ENCODE measurements around the gene RPS6KL1. TPM values are rescaled to one million over a fixed set of nuclear protein-coding genes. Genes with fewer than 3 reads are reported as not detected.

RPS6KL1 gene
- total RNA-seq, 1 experiment from 2014 or later: 16.4 TPM

DNA sequence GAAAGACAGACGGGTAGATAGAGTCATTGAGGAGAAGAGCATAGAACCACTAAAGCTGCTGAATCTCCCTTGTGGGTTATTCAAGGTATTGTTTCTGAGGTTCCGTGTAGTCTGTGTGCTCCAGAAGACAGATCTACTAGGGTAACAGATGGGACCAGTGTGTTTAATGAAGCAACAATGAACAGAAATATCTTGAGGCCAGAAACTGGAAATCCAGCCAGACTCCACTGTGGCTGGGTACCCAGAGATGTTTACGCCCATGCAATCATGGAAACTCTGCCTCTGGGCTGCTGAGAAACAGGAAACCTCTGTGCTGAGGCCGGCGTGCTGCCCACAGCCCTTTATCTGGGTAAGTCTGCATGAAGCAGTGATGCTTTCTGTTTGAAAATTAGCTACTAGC lies 55.4 kb downstream of the RPS6KL1 start:
- no peaks in the 10 kb centered on the region for H3K4me1 Mint-ChIP-seq (ENCODE audit: low read depth, unreplicated experiment)
- TF ChIP-seq, protein P1, sequence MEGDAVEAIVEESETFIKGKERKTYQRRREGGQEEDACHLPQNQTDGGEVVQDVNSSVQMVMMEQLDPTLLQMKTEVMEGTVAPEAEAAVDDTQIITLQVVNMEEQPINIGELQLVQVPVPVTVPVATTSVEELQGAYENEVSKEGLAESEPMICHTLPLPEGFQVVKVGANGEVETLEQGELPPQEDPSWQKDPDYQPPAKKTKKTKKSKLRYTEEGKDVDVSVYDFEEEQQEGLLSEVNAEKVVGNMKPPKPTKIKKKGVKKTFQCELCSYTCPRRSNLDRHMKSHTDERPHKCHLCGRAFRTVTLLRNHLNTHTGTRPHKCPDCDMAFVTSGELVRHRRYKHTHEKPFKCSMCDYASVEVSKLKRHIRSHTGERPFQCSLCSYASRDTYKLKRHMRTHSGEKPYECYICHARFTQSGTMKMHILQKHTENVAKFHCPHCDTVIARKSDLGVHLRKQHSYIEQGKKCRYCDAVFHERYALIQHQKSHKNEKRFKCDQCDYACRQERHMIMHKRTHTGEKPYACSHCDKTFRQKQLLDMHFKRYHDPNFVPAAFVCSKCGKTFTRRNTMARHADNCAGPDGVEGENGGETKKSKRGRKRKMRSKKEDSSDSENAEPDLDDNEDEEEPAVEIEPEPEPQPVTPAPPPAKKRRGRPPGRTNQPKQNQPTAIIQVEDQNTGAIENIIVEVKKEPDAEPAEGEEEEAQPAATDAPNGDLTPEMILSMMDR (IDR thresholded peaks at IDR 0.05; ENCODE audit: unreplicated experiment): no peak
- H3K36me3 Mint-ChIP-seq (ENCODE audit: insufficient read depth, unreplicated experiment): no peaks in the 10 kb centered on the region
- CTCF ChIA-PET: interaction anchor here (0.5 kb wide), 1 partner anchor 11 kb away, joined by 4 read pairs; no protein-coding TSS in a partner anchor
- no peak for DNase-seq
- peaks cover 30% of the 10 kb centered on the region for H3K27me3 Mint-ChIP-seq (ENCODE audit: unreplicated experiment)
- H3K9me3 Mint-ChIP-seq (ENCODE audit: low read depth, unreplicated experiment): no peaks in the 10 kb centered on the region
- BruUV-seq (replicated peaks): no TSS peak
- no peak overlapping the region for H3K4me3 Mint-ChIP-seq (ENCODE audit: low read depth, unreplicated experiment)
- intact Hi-C loops (cut with micrococcal nuclease; ENCODE audit: unreplicated experiment): no loop called here
- H3K27ac Mint-ChIP-seq (ENCODE audit: unreplicated experiment): no peak overlapping the region

DNA sequence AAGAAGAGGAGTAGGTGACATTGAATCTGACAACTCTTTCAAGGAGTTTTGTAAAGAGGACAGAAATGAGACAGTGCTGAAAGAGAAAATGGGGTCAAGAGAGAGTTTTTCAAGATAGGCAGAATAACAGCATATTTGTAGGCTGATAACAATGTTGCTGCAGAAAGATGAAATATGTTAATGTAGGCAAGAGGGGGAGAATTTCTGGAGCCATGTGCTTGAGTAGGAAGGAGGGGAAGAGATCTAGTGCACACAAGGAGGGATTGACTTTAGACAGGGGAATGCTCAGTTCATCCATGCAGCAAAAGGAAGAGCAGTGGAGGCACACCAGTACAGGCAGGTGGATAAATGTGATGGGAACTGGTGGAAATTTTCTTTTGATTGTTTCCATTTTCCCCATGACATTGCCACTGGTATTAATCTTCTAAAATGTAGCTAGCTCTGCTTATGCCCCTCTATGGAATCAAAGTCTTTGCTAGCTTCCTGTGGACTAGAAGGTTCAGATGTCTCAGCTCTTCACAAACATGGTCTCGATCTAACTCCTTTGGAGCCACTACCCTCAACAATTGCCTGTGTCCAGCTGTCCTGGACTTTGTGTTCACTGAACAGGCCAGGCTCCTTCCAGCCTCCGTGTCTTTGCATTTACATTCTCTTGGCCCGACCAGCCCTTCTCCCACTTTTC lies 56.2 kb downstream of the RPS6KL1 start:
- Mint-ChIP-seq H3K4me3 (ENCODE audit: low read depth, unreplicated experiment) (no peak overlapping the region), H3K36me3 (ENCODE audit: insufficient read depth, unreplicated experiment) (no peaks in the 10 kb centered on the region), H3K27ac (ENCODE audit: unreplicated experiment) (no peak overlapping the region), H3K9me3 (ENCODE audit: low read depth, unreplicated experiment) (no peaks in the 10 kb centered on the region), H3K4me1 (ENCODE audit: low read depth, unreplicated experiment) (no peaks in the 10 kb centered on the region), H3K27me3 (ENCODE audit: unreplicated experiment) (peaks cover 30% of the 10 kb centered on the region)
- CTCF ChIA-PET: no interaction called here
- no peak for DNase-seq
- no TSS peak for BruUV-seq (replicated peaks)
- TF ChIP-seq, protein P1 (IDR thresholded peaks at IDR 0.05; ENCODE audit: unreplicated experiment): no peak
- intact Hi-C loops (cut with micrococcal nuclease; ENCODE audit: unreplicated experiment): no loop called here

DNA sequence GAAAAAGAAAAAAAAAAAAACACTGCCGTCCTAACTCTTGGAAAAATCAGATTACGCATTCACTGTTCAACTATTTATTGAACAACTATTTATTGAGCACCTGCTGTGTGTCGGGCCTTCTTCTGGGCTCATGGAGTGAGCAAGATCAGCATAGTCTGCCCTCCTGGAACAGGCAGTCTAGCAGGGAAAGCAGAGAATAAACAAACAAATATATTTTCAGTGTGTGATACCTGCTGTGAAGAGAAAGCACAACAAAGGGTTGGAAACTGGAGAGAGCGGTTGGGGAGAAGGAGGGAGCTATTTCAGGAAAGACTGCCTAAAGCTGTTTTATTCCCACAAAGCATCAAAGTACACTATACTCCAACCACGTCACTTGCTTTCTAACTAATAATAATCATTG lies 57.9 kb downstream of the RPS6KL1 start:
- H3K27me3 Mint-ChIP-seq (ENCODE audit: unreplicated experiment): peaks cover 30% of the 10 kb centered on the region
- CTCF ChIA-PET: no interaction called here
- TF ChIP-seq, protein P1 (IDR thresholded peaks at IDR 0.05; ENCODE audit: unreplicated experiment): no peak
- no peaks in the 10 kb centered on the region for H3K36me3 Mint-ChIP-seq (ENCODE audit: insufficient read depth, unreplicated experiment)
- H3K4me1 Mint-ChIP-seq (ENCODE audit: low read depth, unreplicated experiment): no peaks in the 10 kb centered on the region
- no peaks in the 10 kb centered on the region for H3K9me3 Mint-ChIP-seq (ENCODE audit: low read depth, unreplicated experiment)
- DNase-seq: no peak
- no peak overlapping the region for H3K4me3 Mint-ChIP-seq (ENCODE audit: low read depth, unreplicated experiment)
- intact Hi-C loops (cut with micrococcal nuclease; ENCODE audit: unreplicated experiment): no loop called here
- BruUV-seq (replicated peaks): no TSS peak
- no peak overlapping the region for H3K27ac Mint-ChIP-seq (ENCODE audit: unreplicated experiment)

DNA sequence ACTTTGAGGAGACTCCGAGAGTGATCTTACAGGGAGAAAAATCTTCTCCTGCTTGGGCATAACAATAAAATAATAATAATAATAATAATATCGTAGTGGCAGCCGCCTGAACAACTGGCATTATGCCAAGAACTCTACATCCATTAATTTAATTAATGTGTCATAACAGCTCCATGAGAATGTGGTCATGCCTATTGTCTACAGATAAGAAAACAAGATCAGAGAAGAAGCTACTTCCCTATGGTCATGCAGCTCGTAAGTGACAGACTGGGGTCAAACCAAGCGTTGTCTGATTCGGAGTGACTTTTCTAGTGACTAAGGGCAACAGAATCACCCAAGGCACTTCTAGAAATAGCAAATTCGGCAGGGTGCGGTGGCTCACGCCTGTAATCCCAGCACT lies 58.9 kb downstream of the RPS6KL1 start:
- no peaks in the 10 kb centered on the region for H3K4me1 Mint-ChIP-seq (ENCODE audit: low read depth, unreplicated experiment)
- H3K27me3 Mint-ChIP-seq (ENCODE audit: unreplicated experiment): peaks cover 30% of the 10 kb centered on the region
- TF ChIP-seq, protein P1 (IDR thresholded peaks at IDR 0.05; ENCODE audit: unreplicated experiment): no peak
- H3K4me3 Mint-ChIP-seq (ENCODE audit: low read depth, unreplicated experiment): no peak overlapping the region
- no TSS peak for BruUV-seq (replicated peaks)
- intact Hi-C loops (cut with micrococcal nuclease; ENCODE audit: unreplicated experiment): no loop called here
- CTCF ChIA-PET: no interaction called here
- H3K27ac Mint-ChIP-seq (ENCODE audit: unreplicated experiment): no peak overlapping the region
- no peaks in the 10 kb centered on the region for H3K9me3 Mint-ChIP-seq (ENCODE audit: low read depth, unreplicated experiment)
- H3K36me3 Mint-ChIP-seq (ENCODE audit: insufficient read depth, unreplicated experiment): no peaks in the 10 kb centered on the region
- no peak for DNase-seq

Measured in Calu3 (cell line).